ENCODE measurements around the gene ASCC3.
A peak's percentile ranks its signal among the peaks of the same experiment; 100 is the strongest.

ASCC3 gene, protein sequence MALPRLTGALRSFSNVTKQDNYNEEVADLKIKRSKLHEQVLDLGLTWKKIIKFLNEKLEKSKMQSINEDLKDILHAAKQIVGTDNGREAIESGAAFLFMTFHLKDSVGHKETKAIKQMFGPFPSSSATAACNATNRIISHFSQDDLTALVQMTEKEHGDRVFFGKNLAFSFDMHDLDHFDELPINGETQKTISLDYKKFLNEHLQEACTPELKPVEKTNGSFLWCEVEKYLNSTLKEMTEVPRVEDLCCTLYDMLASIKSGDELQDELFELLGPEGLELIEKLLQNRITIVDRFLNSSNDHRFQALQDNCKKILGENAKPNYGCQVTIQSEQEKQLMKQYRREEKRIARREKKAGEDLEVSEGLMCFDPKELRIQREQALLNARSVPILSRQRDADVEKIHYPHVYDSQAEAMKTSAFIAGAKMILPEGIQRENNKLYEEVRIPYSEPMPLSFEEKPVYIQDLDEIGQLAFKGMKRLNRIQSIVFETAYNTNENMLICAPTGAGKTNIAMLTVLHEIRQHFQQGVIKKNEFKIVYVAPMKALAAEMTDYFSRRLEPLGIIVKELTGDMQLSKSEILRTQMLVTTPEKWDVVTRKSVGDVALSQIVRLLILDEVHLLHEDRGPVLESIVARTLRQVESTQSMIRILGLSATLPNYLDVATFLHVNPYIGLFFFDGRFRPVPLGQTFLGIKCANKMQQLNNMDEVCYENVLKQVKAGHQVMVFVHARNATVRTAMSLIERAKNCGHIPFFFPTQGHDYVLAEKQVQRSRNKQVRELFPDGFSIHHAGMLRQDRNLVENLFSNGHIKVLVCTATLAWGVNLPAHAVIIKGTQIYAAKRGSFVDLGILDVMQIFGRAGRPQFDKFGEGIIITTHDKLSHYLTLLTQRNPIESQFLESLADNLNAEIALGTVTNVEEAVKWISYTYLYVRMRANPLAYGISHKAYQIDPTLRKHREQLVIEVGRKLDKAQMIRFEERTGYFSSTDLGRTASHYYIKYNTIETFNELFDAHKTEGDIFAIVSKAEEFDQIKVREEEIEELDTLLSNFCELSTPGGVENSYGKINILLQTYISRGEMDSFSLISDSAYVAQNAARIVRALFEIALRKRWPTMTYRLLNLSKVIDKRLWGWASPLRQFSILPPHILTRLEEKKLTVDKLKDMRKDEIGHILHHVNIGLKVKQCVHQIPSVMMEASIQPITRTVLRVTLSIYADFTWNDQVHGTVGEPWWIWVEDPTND (N-terminal part only)

GRCh38 chr6:100880853-100881706 lies at the start of gene ASCC3:
Gene ASCC3 (minus strand): TSS chr6:100881329. CDS start chr6:100867997, 13,332 bp downstream.
- in situ Hi-C loops (cut with HindIII; ENCODE audit: low sequenced_read_pairs), result no loop called here

DNA sequence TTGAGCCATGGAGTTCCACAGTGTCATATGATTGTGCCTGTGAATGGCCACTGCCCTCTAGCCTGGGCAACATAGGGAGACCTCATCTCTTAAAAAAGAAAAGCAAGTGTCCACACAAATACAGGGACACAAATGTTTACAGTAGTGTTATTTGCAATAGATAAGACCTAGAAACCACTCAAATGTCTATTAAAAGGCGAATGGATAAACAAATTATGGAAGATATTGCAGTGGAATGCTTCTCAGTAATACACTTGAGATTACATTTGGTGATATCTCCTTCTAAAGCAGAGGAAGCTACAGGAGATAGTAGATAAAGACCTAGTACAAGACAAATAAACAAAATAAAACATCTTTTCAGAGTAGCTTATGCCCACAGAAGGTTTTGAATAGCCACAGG lies 44.6 kb upstream of the ASCC3 start:
- TF ChIP-seq, protein P1, sequence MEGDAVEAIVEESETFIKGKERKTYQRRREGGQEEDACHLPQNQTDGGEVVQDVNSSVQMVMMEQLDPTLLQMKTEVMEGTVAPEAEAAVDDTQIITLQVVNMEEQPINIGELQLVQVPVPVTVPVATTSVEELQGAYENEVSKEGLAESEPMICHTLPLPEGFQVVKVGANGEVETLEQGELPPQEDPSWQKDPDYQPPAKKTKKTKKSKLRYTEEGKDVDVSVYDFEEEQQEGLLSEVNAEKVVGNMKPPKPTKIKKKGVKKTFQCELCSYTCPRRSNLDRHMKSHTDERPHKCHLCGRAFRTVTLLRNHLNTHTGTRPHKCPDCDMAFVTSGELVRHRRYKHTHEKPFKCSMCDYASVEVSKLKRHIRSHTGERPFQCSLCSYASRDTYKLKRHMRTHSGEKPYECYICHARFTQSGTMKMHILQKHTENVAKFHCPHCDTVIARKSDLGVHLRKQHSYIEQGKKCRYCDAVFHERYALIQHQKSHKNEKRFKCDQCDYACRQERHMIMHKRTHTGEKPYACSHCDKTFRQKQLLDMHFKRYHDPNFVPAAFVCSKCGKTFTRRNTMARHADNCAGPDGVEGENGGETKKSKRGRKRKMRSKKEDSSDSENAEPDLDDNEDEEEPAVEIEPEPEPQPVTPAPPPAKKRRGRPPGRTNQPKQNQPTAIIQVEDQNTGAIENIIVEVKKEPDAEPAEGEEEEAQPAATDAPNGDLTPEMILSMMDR (IDR thresholded peaks at IDR 0.05; ENCODE audit: low read depth, low read length), result no peak
- DNase-seq (ENCODE audit: low read depth, low spot score), result no peak
- in situ Hi-C loops (cut with HindIII; ENCODE audit: low sequenced_read_pairs), result no loop called here
- no peak overlapping the region for H3K4me3 ChIP-seq (ENCODE audit: low read depth, low read length)

More at GRCh38 chr6:100880853-100881706, at the start of gene ASCC3:
- TF ChIP-seq, protein P1 (IDR thresholded peaks at IDR 0.05; ENCODE audit: low read depth, low read length), result no peak
- H3K4me3 ChIP-seq (ENCODE audit: low read depth, low read length), result peak within 1 kb of the TSS; percentile 85
- peak; percentile 90 for DNase-seq (ENCODE audit: low read depth, low spot score)

GRCh38 chr6:100924534-100925227 lies 43.6 kb upstream of the ASCC3 start:
- no peak for DNase-seq (ENCODE audit: low read depth, low spot score)
- in situ Hi-C loops (cut with HindIII; ENCODE audit: low sequenced_read_pairs), result no loop called here
- TF ChIP-seq, protein P1 (IDR thresholded peaks at IDR 0.05; ENCODE audit: low read depth, low read length), result no peak
- no peak overlapping the region for H3K4me3 ChIP-seq (ENCODE audit: low read depth, low read length)

DNA sequence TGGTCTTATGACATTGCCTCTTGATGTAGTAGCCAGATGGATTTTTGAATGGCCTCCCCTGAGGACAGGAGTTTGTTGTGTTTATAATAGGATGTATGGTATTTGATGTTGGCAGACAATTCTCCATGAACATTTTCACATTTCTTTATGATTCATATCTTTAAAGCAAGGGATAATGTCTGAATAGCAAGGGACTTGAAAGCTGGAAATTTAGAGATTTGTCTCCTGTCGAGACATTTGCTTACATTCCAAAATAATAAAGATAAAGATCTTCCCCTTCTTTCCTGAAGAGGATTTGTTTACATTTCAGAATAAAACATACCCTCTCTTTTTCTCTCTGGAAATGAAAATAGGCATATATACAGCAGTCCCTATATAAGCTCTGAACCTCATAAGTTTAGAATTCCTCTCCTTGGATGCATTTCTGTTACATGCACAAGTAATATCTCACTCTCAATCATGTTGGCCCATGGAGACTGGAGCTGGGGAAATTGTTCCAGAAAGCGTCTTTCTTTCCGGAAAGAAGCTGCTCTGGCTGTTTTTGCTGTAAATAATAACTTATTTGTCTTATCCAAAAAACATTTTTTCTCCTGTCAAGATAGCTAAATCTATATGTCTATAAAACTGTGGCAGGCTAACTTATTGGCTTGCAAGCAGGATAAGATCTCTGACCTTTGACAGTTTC lies 42.5 kb upstream of the ASCC3 start:
- TF ChIP-seq, protein P1 (IDR thresholded peaks at IDR 0.05; ENCODE audit: low read depth, low read length), result no peak
- DNase-seq (ENCODE audit: low read depth, low spot score), result no peak
- in situ Hi-C loops (cut with HindIII; ENCODE audit: low sequenced_read_pairs), result no loop called here
- no peak overlapping the region for H3K4me3 ChIP-seq (ENCODE audit: low read depth, low read length)

- TF ChIP-seq, protein P1 (IDR thresholded peaks at IDR 0.05; ENCODE audit: low read depth, low read length), result no peak
- DNase-seq (ENCODE audit: low read depth, low spot score), result no peak
- in situ Hi-C loops (cut with HindIII; ENCODE audit: low sequenced_read_pairs), result no loop called here
- no peak overlapping the region for H3K4me3 ChIP-seq (ENCODE audit: low read depth, low read length)
These were observed 39.0 kb upstream of the ASCC3 start for GRCh38 chr6:100920028-100920605.
